Stimulated activated naive CD4-positive, alpha-beta T cell (primary cell): ENCODE results near the gene CREB3L4.

Experiments used
- DNase-seq, 6 experiments: peaks; one replicate each; lab custom pipeline; 2025; lab: John Stamatoyannopoulos, UW

Gene CREB3L4

GRCh38 chr1:153937331-153937730, 30.4 kb upstream of the CREB3L4 start:
- no peak for DNase-seq

- DNase-seq = no peak
These were observed 28.7 kb upstream of the CREB3L4 start for GRCh38 chr1:153938996-153939395.

GRCh38 chr1:153939476-153939875, 28.2 kb upstream of the CREB3L4 start:
- DNase-seq = no peak

- DNase-seq = no peak
These were observed 26.9 kb upstream of the CREB3L4 start for GRCh38 chr1:153940756-153941155.

DNA sequence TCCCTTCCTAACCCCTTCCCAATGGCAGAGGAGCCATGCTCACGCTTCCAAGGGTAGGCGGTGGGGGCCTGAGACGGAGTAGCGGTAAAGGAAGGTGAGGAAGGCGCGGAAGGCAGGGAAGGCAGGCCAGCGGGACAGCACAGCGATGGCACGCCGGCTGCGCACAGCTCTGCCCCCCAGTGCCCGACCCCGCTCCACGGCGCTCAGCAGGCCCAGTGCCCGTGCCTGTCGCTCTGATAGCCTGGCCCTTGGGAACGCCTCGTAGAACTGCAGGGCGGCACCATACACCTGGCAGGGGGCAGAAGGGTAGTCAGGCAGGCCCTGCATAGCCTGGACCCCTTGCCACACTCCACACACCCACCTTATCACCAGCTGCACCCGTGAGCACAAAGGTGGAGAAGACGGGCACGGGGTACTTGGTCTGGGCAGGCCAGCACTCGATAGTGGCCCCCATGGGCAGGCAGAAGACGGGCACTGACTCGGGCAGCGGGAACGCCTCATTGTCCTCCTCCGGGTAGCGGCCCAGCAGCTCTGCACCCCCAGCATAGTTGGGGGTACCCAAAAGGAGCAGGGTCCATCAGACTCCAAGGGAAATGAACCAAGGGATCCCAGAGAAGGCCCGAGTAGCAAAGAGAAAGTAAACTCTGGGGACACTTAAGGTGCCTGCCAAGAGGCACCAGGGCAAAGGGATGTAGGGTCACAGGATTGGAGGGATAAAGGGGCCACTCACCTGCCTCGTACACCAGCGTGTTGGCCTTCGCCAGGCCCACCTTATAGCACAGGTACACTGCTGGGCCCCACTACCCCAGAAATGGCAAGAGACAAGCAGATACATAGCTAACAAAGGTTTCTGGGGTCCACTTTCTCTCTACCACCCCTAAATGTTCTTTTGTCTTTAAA, 25.6 kb upstream of the CREB3L4 start:
- no peak for DNase-seq

DNA sequence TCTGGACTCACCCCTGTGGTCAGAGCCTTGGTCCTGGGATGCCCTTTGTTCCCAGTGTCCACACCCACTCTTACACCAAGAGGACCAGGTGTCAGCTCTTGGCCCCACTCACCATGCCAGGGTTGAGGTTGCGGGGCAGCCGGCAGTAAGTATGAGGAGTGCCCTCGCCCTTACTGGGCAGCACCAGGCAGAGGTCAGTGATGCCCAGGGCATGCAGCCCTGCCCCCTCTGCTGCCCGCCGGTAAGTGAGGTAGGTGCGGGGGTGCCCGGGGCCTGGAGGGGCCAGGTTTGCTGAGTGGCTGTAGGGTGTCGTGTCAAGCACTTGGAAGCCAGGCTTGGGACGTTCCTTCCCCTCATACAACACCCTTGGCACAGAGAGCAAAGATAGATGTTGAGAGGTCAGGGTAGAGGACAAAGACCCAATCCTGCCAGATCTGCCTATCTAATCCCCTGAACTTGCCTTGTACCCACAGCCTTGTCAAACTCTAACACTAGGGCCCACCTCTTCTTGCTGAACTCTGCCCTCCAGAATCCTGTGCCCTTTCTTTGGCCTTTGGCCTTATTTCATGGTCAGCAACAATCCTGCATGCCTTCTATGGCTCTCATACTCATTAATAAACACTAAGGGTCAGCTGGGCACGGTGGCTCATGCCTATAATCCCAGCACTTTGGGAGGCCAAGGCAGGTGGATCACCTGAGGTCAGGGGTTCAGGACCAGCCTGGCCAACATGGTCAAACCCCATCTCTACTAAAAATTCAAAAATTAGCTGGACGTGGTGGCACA, 24.7 kb upstream of the CREB3L4 start:
- DNase-seq = no peak

GRCh38 chr1:153944005-153944826, 23.5 kb upstream of the CREB3L4 start:
- no peak for DNase-seq

GRCh38 chr1:153944827-153945117, 22.9 kb upstream of the CREB3L4 start:
- DNase-seq = no peak

DNA sequence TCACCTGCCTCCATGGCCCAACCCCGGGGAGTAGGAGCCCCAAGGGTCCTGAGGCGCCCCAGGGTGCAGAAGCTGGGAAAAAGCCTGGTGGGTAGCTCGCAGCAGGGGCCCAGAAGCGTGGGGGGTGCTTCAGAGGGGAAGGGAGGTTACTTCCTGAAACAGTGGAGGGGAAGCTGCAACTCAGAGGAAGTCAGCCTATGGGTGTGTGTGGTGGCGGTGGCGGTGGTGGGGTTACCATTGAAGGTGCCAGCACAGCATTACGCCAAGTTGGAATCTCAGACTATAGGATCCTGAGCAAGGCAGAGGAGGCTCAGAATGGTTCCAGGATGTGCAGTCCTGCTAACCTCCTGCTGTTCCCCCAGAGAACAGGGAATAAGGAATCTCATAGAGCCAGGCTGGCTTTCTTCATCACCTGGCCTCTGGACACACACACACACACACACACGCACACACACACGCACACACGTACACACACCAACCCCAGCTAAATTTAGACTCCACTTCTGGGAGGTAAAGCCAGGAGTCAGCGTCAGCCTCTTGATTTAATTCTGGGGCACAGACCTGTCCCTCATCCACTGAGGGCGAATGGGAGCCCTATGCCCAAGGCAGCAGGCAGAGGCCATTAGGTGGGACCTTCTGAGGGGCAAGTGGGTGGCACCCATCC, 22.4 kb upstream of the CREB3L4 start:
- peak; percentile 63 to 84 (median 78) for DNase-seq

- DNase-seq = peak; percentile 50 to 80 (median 63)
These were observed 21.7 kb upstream of the CREB3L4 start for GRCh38 chr1:153945795-153946621.

- peak; percentile 34 to 72 (median 62) for DNase-seq
These were observed 21.0 kb upstream of the CREB3L4 start, which contains the start of gene DENND4B for GRCh38 chr1:153946622-153947241. Gene DENND4B (minus strand): TSS chr1:153946718. CDS start chr1:153944374, 2,344 bp downstream.

DNA sequence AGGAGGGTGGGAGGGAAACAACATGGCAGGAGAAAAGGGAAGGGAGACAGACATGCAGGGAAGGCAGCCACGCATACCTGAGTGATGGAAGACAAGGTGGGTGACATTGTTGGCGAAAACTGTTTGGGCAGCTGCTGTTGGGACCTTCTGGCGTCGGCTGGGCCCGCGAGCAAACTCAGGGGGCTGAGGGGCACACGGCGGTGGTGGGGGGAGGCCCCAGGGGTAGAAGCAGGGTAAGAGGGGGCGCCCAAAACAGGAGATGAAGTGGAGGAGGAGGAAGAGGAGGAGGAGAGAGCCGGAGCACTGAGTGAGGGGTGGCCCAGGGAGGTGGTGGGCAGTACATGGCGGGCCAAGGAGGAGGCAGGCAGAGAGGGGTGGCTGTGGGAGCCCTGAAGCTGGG, 16.5 kb upstream of the CREB3L4 start:
- DNase-seq = no peak

GRCh38 chr1:153951801-153952200, 15.9 kb upstream of the CREB3L4 start:
- DNase-seq = no peak

GRCh38 chr1:153953859-153954365, 13.8 kb upstream of the CREB3L4 start:
- no peak for DNase-seq

- DNase-seq = no peak
These were observed 12.9 kb upstream of the CREB3L4 start for GRCh38 chr1:153954826-153955225.

- DNase-seq = no peak
These were observed 10.5 kb upstream of the CREB3L4 start for GRCh38 chr1:153956997-153957715.

DNA sequence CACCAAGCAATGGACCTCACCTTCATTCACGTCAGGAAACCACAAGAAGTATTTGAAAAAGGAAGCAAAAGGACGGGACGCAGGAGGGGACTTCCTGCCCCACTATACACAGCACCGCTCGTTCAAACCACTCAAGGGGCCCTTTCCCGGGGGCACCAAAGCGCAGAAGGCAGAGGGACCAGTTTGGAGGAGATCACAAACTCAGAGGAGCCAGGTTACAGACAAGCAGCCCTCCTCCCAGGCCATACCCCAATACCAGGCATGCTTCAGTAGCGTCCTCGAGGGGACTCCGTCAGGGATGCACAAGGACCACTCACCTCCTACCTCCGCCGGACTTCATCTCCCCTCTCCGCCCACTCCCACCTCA, 10.0 kb upstream of the CREB3L4 start:
- DNase-seq = peak in 4 of 6 experiments; percentile 29 to 72 (median 36)

DNA sequence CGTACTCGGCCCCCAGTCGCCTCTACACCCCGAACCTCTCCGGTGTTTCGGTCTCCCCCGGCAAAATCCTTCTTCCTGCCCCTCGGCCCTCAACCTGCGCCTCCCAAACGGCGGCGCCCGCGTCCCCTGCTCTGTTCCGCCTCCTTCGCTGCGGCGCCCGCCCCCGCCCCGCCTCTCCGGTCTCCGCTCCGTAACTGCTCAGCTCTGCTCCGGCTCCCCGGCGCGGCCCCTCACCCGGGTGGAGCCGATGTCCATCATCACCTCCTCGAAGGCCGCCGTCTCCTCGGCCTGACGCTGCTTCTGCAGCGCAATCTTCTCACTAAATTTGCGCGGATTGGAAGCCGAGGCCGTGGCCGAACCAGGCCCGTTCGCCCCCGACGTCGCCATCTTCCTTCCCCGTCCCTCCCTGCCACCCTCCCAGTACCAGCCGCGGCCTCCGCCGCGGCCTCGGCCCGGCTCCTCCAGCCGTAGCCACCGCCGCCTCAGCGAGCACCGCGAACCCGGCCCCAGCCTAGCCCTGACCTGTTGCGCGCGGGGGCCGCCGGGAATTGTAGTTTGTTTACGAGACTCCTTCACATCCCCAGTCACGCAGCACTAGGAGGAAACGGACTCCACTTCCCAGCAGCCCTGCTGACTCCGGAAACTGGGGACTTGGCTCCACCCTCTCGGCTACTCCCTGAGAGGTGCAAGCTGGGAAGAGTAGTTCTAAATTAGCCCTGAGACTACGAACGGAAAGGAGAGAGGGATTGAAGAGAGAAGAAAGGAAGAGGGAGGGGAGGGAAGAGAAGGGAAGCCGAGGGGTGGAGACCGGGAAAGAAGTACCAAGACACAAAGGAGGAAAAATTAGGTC, 9.4 kb upstream of the CREB3L4 start, which contains the start of gene CRTC2:
Gene CRTC2 (minus strand): TSS at position 502 of the 850 bp plus-strand sequence. CDS start 115 bp downstream, at position 387.
- peak; percentile 93 to 97 (median 95) for DNase-seq

DNA sequence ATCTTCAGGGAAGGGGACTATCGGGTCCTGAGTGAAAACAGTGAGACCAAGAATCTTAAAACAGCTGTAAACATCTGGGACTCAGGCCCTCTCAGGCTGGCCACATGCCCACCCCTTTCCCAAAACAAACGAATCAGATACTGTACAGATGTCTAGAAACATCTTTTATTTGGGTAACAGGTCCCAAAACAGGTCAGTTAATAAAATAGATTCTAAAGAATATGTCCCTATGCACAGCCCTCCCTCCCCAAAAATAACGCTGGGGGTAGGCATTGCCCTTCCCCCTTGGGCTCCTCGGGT, 8.8 kb upstream of the CREB3L4 start:
- DNase-seq = no peak
